Measurements from ENCODE around the gene DTYMK.

DTYMK gene

DNA sequence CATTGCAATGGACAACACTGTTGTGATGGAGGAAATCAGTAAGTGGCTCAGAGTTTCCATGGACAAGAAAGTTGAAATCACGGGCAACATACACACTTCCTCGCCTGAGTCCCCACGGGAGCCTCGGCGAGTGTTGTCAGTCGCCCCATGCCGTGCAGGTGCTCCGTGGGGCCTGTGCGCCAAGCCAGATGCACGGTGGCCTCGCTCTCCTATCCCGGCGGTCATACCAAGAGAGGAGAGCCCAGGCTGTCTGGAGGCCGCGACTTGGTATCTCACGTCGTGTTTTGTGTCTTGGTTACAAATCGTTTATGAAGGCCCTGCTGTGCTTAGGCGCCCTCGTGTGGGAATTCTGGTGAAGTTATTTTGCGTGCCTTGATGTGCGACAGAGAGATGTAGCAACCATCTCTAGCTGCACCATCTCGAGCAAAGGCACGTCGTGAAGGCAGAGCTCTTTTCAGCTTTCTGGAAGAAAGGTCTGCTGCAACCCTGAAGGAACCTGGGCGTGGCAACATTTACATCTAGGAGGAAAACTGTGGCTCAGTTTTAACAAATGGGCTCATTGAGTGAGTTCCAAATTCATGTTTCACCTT, 27.4 kb downstream of the DTYMK start:
- H3K4me3 ChIP-seq (ENCODE audit: low read depth, low read length) = no peak overlapping the region
- TF ChIP-seq, protein P1, sequence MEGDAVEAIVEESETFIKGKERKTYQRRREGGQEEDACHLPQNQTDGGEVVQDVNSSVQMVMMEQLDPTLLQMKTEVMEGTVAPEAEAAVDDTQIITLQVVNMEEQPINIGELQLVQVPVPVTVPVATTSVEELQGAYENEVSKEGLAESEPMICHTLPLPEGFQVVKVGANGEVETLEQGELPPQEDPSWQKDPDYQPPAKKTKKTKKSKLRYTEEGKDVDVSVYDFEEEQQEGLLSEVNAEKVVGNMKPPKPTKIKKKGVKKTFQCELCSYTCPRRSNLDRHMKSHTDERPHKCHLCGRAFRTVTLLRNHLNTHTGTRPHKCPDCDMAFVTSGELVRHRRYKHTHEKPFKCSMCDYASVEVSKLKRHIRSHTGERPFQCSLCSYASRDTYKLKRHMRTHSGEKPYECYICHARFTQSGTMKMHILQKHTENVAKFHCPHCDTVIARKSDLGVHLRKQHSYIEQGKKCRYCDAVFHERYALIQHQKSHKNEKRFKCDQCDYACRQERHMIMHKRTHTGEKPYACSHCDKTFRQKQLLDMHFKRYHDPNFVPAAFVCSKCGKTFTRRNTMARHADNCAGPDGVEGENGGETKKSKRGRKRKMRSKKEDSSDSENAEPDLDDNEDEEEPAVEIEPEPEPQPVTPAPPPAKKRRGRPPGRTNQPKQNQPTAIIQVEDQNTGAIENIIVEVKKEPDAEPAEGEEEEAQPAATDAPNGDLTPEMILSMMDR (IDR thresholded peaks at IDR 0.05; ENCODE audit: low read depth, low read length) = peak; percentile 71

DNA sequence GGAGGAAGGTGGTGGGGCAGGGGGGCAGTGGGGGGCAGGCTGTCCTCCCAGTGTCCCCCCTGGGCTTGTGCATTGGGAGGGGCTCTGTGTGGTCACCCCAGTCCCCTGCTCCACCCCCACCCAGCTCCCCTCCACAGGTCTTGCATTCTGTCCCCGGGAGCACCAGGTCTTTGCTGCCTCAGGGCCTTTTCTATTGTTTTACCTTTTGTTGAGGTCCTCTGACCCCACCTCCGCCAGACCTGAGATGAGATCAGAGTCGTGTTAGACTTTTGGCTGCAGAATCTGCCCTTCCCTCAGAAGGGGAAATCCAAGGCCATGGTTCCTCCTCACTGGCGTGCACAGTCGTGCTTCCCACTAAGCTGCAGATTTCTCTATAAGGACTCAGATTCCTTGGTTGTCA, 28.3 kb downstream of the DTYMK start:
- TF ChIP-seq, protein P1 (IDR thresholded peaks at IDR 0.05; ENCODE audit: low read depth, low read length) = no peak
- H3K4me3 ChIP-seq (ENCODE audit: low read depth, low read length) = no peak overlapping the region

DNA sequence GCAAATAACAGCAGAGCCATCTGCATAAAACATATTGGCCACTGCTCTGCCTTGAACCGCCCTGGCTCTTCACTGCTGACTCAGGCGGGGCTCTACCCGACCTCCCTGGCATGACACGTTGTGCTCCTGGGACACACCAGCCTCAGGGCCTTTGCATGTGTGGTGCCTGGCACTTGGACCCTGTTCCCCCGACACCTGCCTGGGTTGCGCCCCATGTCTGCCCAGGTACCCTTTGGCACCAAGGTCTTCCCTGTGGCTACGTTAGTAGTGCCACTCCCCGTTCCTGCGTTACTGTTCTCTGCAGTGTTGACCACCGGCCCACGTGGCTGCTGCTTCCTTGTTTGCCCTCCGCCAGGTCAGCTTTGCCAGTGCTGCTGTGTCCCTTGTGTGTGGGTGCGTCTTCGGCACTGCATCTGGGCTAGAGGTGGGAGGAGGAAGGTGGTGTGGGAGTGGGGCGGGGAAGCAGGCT, 28.8 kb downstream of the DTYMK start:
- no peak overlapping the region for H3K4me3 ChIP-seq (ENCODE audit: low read depth, low read length)
- TF ChIP-seq, protein P1 (IDR thresholded peaks at IDR 0.05; ENCODE audit: low read depth, low read length) = no peak

DNA sequence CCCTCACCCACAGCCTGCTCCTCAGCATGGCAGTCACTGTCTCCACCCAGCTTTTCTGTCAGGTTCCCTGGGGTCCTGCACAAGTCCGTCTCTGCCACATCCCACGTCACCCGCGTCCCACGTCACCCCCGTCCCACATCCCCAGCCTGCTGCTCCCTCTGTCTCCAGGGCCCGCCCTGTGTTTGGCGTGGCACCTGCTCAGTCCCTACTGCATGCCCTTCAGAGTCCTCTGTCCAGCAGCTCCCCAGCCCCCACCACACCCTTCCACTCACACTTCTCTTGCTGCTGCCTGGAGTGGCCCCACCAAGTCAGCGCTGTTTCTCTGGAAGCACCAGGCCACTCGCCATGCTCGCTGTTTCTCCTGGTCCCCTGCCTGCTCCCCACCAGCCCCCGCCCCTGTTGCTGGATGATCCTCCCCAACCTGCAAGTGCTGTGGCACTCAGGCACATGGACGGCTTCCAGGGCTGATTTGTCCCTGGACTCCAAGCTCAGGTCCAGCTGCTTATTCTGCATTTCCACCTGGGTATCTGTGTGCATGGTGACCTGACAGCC, 30.3 kb downstream of the DTYMK start:
- H3K4me3 ChIP-seq (ENCODE audit: low read depth, low read length) = no peak overlapping the region
- TF ChIP-seq, protein P1 (IDR thresholded peaks at IDR 0.05; ENCODE audit: low read depth, low read length) = no peak

DNA sequence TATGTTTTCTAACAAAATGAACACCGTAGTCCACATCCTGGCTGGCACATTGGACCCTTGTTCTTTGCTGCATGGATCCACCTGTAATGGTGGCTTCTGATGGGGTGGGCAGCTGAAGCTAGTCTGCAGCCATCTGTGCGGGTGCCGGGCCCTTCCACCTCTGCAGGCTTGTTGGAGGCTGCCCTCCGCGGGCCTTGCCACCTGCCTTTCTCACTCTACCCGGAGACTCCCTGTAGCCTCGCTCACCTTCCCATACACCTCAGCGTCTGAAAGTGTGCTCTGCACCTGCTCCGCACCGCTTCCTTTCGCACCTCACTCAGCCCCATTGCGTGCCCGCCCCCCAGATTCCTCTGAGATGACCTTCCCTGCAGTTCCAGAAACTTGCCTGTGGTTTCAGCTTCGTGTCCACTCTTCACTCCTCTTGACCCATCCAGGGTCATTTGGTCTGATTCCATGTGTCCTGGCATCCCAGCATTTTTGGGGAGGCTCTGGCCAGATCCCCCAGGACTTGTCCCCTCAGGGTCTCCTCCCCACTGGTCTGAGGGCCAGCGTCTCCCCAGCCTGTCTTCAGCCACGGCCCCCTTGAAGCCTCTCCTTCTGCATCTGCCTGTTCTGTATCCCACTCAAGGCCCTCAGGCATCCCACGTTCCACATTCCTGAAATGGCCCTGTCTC, 31.0 kb downstream of the DTYMK start:
- TF ChIP-seq, protein P1 (IDR thresholded peaks at IDR 0.05; ENCODE audit: low read depth, low read length) = no peak
- H3K4me3 ChIP-seq (ENCODE audit: low read depth, low read length) = no peak overlapping the region

DNA sequence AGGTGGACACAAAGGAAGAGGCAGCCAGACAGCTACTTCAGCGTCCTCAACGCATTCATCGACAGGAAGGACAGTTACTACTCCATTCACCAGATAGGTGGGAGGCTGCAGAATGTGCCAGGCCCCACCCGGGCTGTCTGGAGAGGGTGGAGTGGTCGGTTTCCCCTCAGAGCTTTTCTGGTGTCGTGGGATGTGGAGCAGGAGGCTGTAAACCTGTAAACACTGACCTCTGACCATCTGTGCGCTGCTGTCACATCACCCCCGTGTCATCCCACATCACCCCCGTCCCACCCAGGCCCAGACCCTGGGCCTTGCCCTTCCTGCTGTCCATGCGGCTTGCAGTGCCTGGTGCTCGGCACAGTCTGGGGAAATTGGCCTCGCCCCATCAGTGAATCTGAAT, 32.1 kb downstream of the DTYMK start:
- TF ChIP-seq, protein P1 (IDR thresholded peaks at IDR 0.05; ENCODE audit: low read depth, low read length) = no peak
- H3K4me3 ChIP-seq (ENCODE audit: low read depth, low read length) = no peak overlapping the region

DNA sequence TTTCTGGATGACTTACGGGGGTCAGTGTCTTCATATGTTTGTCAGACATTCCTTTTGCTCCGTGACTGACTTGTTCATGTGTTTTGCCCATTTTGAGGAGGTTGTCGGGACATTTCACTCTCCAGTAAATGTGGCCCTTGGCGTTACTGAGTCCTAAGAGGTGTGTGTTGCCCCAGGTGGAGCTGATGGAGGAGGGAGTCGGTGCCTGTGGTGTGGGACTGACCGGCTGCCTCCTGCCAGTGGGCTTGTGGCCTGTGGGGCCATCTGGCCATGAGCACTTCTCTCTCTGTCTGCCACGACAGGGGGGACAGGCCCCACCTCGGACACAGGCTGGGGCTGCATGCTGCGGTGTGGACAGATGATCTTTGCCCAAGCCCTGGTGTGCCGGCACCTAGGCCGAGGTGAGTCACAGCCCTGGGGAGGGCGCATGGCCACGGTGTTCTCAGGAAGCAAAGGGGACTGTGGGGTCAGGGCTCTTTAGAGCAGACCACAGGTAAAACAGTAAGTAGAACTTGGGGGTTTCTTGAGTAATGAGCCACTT, 33.3 kb downstream of the DTYMK start:
- TF ChIP-seq, protein P1 (IDR thresholded peaks at IDR 0.05; ENCODE audit: low read depth, low read length) = no peak
- no peak overlapping the region for H3K4me3 ChIP-seq (ENCODE audit: low read depth, low read length)

All from WI38 (cell line).